Astrocyte of the hippocampus (primary cell): Measurements from ENCODE around the gene ADGRL3.

ENCODE experiments used
- DNase-seq: peaks from one replicate; pipeline ENCODE4 v3.0.0; 2011; ENCODE audit warnings: low read depth, low spot score

ADGRL3 gene

GRCh38 chr4:61426229-61426628, 226.1 kb downstream of the ADGRL3 start:
- no peak for DNase-seq

GRCh38 chr4:61427099-61427817, 227.1 kb downstream of the ADGRL3 start:
- no peak for DNase-seq

GRCh38 chr4:61427818-61428495, 227.8 kb downstream of the ADGRL3 start:
- peak; percentile 11 for DNase-seq

- no peak for DNase-seq
Measured at GRCh38 chr4:61428950-61429349, 228.8 kb downstream of the ADGRL3 start.

GRCh38 chr4:61431131-61431530, 231.0 kb downstream of the ADGRL3 start:
- DNase-seq, result no peak

GRCh38 chr4:61437923-61438322, 237.8 kb downstream of the ADGRL3 start:
- DNase-seq, result no peak

GRCh38 chr4:61440321-61440720, 240.2 kb downstream of the ADGRL3 start:
- no peak for DNase-seq

- DNase-seq, result no peak
Measured at GRCh38 chr4:61442936-61443335, 242.8 kb downstream of the ADGRL3 start.

GRCh38 chr4:61443813-61444510, 243.8 kb downstream of the ADGRL3 start:
- DNase-seq, result peak; percentile 63

- DNase-seq, result no peak
Measured at GRCh38 chr4:61445374-61446063, 245.4 kb downstream of the ADGRL3 start.

GRCh38 chr4:61446941-61447340, 246.8 kb downstream of the ADGRL3 start:
- DNase-seq, result peak; percentile 39

GRCh38 chr4:61447918-61448317, 247.8 kb downstream of the ADGRL3 start:
- DNase-seq, result no peak

- no peak for DNase-seq
Measured at GRCh38 chr4:61451935-61452334, 251.8 kb downstream of the ADGRL3 start.

- no peak for DNase-seq
Measured at GRCh38 chr4:61461956-61462355, 261.8 kb downstream of the ADGRL3 start.

- peak; percentile 54 for DNase-seq
Measured at GRCh38 chr4:61462451-61463326, 262.6 kb downstream of the ADGRL3 start.

- DNase-seq, result peak; percentile 81
Measured at GRCh38 chr4:61468024-61468720, 268.0 kb downstream of the ADGRL3 start.

GRCh38 chr4:61473306-61473705, 273.2 kb downstream of the ADGRL3 start:
- no peak for DNase-seq

GRCh38 chr4:61478340-61478739, 278.2 kb downstream of the ADGRL3 start:
- no peak for DNase-seq

GRCh38 chr4:61485056-61485455, 284.9 kb downstream of the ADGRL3 start:
- no peak for DNase-seq

- no peak for DNase-seq
Measured at GRCh38 chr4:61489927-61490326, 289.8 kb downstream of the ADGRL3 start.
